ENCODE data around the gene MAML3. TPM values are rescaled to one million over a fixed set of nuclear protein-coding genes. Genes with fewer than 3 reads are reported as not detected.

MAML3 gene
- total RNA-seq, 4 donors from 2014 or later = 2.4 to 50.5 (median 17.8) TPM

DNA sequence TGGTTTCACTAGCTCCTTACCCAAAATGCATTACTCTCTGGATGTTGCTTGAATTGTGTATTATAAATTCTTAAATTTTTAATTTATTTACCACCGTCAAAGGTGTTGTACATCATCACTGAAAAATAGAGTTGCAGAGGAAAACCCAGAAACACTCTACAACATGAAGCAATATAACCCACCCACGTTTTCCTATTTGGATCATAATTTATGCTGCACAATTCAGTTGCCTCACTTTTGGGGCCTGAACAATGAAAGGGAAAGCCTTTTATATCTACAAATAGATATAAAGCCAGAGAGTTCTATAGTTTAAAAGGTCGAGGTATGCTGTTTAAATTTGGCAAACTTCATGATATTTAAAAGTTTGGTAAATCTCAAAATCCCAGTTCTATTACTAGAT, 372.9 kb downstream of the MAML3 start:
- Histone ChIP-seq H3K27me3 (no peaks in the 10 kb centered on the region), H3K4me3 (no peak overlapping the region), H3K4me1 (no peaks in the 10 kb centered on the region), H3K27ac (no peak overlapping the region), H3K9me3 (no peaks in the 10 kb centered on the region), H3K36me3 (no peaks in the 10 kb centered on the region)
- intact Hi-C loops (cut with DNase I; ENCODE audit: low total_unique reads) = no loop called here
- TF ChIP-seq, protein P1, sequence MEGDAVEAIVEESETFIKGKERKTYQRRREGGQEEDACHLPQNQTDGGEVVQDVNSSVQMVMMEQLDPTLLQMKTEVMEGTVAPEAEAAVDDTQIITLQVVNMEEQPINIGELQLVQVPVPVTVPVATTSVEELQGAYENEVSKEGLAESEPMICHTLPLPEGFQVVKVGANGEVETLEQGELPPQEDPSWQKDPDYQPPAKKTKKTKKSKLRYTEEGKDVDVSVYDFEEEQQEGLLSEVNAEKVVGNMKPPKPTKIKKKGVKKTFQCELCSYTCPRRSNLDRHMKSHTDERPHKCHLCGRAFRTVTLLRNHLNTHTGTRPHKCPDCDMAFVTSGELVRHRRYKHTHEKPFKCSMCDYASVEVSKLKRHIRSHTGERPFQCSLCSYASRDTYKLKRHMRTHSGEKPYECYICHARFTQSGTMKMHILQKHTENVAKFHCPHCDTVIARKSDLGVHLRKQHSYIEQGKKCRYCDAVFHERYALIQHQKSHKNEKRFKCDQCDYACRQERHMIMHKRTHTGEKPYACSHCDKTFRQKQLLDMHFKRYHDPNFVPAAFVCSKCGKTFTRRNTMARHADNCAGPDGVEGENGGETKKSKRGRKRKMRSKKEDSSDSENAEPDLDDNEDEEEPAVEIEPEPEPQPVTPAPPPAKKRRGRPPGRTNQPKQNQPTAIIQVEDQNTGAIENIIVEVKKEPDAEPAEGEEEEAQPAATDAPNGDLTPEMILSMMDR (IDR thresholded peaks at IDR 0.05) = no peak
- no peak for TF ChIP-seq POLR2A (IDR thresholded peaks at IDR 0.05)
- no peak for DNase-seq

DNA sequence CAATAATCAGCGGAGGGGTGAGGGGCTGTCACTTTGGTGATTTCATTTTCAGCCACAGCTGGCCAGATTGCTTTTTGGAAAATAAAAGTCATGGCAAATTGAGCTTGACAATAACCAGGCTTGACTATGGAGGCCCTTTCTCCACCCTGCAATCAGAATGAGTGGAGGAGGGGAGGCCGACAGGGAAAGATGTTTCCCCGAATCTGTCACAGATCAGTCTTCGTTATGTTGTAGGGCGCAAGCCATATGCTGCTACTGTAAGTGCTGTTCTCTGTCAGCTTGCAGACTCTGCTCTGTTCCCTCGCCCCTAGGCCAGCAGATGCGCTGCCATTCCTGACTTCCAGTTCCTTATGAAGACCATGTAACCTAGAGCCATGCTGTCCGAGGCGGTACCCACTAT, 374.3 kb downstream of the MAML3 start:
- TF ChIP-seq, protein P1 (IDR thresholded peaks at IDR 0.05) = no peak
- intact Hi-C loops (cut with DNase I; ENCODE audit: low total_unique reads) = no loop called here
- H3K27ac ChIP-seq = no peak overlapping the region
- no peak overlapping the region for H3K4me3 ChIP-seq
- no peaks in the 10 kb centered on the region for H3K27me3 ChIP-seq
- H3K9me3 ChIP-seq = no peaks in the 10 kb centered on the region
- no peaks in the 10 kb centered on the region for H3K4me1 ChIP-seq
- no peaks in the 10 kb centered on the region for H3K36me3 ChIP-seq
- DNase-seq = no peak

DNA sequence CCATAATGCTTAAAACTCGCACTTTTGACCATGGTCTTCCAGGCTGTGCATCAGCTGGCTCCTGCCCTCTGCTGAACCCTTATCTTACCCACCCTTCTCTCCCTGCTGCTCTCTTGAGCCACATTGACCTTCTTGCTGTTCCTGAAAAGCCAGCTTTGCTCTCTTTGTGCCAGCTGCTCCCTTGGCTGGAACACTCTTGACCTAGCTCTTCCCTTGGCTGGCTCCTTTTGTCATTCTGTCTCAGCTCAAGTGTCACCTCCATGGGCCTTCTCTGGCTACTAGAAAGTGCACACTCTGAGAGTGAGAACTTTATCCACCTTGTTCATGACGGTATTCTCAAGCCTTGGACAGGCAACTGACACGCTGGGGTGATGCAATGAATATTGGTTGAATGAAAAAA, 376.2 kb downstream of the MAML3 start:
- Histone ChIP-seq H3K4me1 (no peaks in the 10 kb centered on the region), H3K4me3 (no peak overlapping the region), H3K9me3 (no peaks in the 10 kb centered on the region), H3K36me3 (no peaks in the 10 kb centered on the region), H3K27me3 (no peaks in the 10 kb centered on the region), H3K27ac (no peak overlapping the region)
- TF ChIP-seq POLR2A (IDR thresholded peaks at IDR 0.05) = no peak
- TF ChIP-seq, protein P1 (IDR thresholded peaks at IDR 0.05) = no peak
- intact Hi-C loops (cut with DNase I; ENCODE audit: low total_unique reads) = no loop called here
- no peak for DNase-seq

DNA sequence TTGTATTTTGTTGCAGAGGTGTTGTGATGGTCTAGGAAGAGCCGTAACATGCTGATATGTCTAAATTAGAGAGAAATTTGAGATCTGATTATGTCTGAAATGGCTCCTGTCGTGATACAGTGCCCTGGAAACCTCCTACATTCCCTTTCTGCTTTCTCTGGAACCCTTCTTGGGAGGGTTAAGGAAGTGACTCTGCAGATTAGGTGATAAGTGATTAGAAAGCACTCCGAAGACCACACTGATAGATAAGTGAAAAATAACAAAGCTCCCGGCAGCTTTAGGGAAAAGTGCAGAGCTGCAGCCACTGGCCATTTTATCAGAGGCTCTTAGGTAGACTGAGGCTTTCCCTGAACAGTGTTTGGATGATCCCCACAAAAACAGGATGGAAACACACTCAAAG, 377.7 kb downstream of the MAML3 start:
- TF ChIP-seq, protein P1 (IDR thresholded peaks at IDR 0.05) = no peak
- TF ChIP-seq POLR2A (IDR thresholded peaks at IDR 0.05) = no peak
- intact Hi-C loops (cut with DNase I; ENCODE audit: low total_unique reads) = no loop called here
- no peaks in the 10 kb centered on the region for H3K36me3 ChIP-seq
- H3K9me3 ChIP-seq = no peaks in the 10 kb centered on the region
- H3K27me3 ChIP-seq = no peaks in the 10 kb centered on the region
- H3K27ac ChIP-seq = no peak overlapping the region
- no peak overlapping the region for H3K4me3 ChIP-seq
- no peak for DNase-seq
- H3K4me1 ChIP-seq = no peaks in the 10 kb centered on the region

DNA sequence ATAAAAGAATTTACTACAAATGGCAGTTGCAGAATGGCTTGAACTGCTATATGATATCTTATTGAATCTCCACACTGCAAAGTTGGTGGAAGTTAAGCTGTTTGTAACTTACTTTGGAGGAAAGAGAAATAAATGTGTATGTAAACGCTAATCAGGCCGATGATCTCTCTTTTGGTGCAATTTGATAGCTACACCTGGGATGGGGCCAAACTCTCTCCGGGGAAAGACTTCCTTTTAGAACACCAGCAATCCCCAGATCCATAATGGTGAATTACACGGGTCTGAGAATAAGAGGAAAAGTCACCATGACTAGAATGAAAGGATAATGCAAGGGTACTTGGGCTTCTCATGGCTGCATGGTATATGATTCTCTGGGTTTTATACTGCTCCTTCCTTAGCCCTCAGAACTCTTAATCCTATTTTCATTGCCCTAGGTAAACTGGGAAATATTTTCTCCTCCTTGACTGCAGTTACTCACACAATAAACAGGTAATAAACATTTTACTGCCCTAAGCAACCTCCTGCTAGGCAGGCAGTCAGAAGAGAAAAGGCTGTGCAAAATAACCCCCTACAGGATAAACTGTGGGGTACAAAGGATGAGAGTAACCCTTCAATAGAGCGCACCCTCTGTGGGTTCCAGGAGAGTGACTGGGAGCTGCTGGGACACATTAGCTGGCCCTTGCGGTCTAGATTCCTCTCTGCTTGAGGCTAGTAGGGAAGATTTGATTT, 379.1 kb downstream of the MAML3 start:
- Histone ChIP-seq H3K9me3 (no peaks in the 10 kb centered on the region), H3K27ac (no peak overlapping the region), H3K4me1 (no peaks in the 10 kb centered on the region), H3K27me3 (no peaks in the 10 kb centered on the region), H3K4me3 (no peak overlapping the region), H3K36me3 (no peaks in the 10 kb centered on the region)
- TF ChIP-seq, protein P1 (IDR thresholded peaks at IDR 0.05) = no peak
- TF ChIP-seq POLR2A (IDR thresholded peaks at IDR 0.05) = no peak
- intact Hi-C loops (cut with DNase I; ENCODE audit: low total_unique reads) = no loop called here
- DNase-seq = no peak

All from uterus (tissue), 4 donors.